MM.1S (cell line): Measurements from ENCODE around the gene STAMBP.

Experiments
- CTCF ChIP-seq: fragments of 300-600 bp; sonication (generic); IDR thresholded peaks from 2 replicates; pipeline ENCODE4 v1.5.1; 2016; ENCODE audit warnings: antibody characterized with exemption, low read length, mixed read lengths
- EZH2 ChIP-seq: fragments of 300-600 bp; sonication (generic); optimal IDR thresholded peaks from 2 replicates; pipeline ENCODE3; 2017; ENCODE audit warnings: low read depth, mild to moderate bottlenecking, antibody characterized with exemption, low read length, mixed read lengths

DNA sequence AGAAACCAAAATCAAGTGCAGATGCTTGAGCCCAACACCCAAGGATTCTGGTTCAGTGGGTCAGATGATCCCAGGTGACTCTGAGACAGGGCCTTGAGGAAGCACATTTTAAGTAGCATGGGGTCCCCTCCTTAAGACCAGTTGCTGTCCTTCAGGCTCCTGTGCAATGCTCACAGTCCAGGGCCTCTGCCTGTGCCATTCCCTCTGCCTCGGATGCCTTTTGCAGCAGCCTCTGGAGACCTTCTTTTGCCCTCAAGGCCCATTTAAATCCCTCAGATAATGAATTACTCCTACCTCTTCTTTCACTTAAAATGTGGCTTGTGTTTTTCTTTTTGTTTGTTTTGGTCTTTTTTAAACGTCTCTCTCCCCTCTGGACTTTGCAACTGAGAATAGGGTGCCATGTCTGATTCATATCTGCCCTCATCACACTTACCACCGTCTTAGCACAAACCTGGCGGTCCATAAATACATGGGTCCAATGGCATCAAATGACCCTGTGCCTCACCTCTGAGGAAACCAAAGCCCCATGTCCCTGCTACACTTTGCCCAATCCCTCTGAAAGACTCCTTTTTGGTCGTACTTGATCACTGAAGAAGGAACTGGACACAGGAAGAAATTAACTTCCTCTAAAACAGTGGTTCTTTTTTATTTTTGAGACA lies 78.2 kb downstream of the STAMBP start:
- TF ChIP-seq CTCF (no peak), EZH2 (no peak)
